ENCODE measurements around the gene PGA4.

Gene PGA4

GRCh38 chr11:61279934-61280659, 58.0 kb downstream of the PGA4 start:
- DNase-seq (ENCODE audit: low spot score): no peak

GRCh38 chr11:61280883-61281580, 58.9 kb downstream of the PGA4 start:
- no peak for DNase-seq (ENCODE audit: low spot score)
